HL-60 (cell line): ENCODE data around the gene SPI1.

Experiments used
- CTCF ChIP-seq: IDR thresholded peaks from one replicate; pipeline ENCODE4 v1.5.1; 2011; ENCODE audit warnings: low read length, control low read depth, inconsistent platforms; ENCODE audit not compliant: insufficient read depth
- GABPA ChIP-seq: IDR thresholded peaks from 2 replicates; pipeline ENCODE4 v1.6.1; 2012; ENCODE audit warnings: low read depth
- POLR2AphosphoS5 ChIP-seq: IDR thresholded peaks from 2 replicates; pipeline ENCODE4 v1.6.1; 2012; ENCODE audit warnings: low read depth
- REST ChIP-seq: IDR thresholded peaks from 2 replicates; pipeline ENCODE4 v1.6.1; 2012; ENCODE audit warnings: low read depth; ENCODE audit not compliant: insufficient replicate concordance

- TF ChIP-seq CTCF, result no peak
- TF ChIP-seq POLR2AphosphoS5, result no peak
- no peak for TF ChIP-seq GABPA
- no peak for TF ChIP-seq REST
Measured at GRCh38 chr11:47345890-47346563, 32.3 kb downstream of the SPI1 start.
